ENCODE measurements around the gene PSMC3IP.
"Not testable (repeated sequence)": the region's sequence is repeated elsewhere in the genome, so short reads cannot be mapped to it uniquely, and the experiment has no call there.

The PSMC3IP gene

DNA sequence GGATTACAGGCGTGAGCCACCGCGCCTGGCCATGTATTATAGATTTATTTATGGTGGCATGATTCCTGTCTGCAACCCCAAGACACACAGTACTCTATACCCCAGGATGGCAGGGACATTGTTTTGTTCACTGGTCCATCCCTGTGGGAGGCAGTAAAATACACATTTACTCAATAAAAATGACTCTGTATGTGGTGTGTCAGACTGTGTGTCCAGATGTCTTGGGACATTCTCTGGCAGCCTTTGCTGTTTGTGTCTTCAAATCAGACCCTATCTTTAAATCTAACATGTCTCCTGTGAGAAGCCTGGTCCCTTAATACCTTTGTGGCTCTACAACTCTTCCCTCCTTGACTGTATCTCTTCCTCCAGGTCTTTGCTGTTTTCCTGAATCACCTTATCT lies 17.3 kb downstream of the PSMC3IP start:
- Histone ChIP-seq H3K4me3 (ENCODE audit: low read depth, low read length) (peak overlapping the region; percentile 46; the same call in 1 of the 2 replicates), H3K4me1 (ENCODE audit: control insufficient read depth, insufficient read depth, low read length, unreplicated experiment) (peaks cover 13% of the 10 kb centered on the region), H2AFZ (ENCODE audit: low read length, unreplicated experiment) (no peak overlapping the region), H3K36me3 (ENCODE audit: insufficient read depth, low read length) (no peaks in the 10 kb centered on the region; the same call in 1 of the 2 replicates), H3K27ac (ENCODE audit: low read depth, low read length) (no peak overlapping the region), H3K27me3 (ENCODE audit: insufficient read depth, low read length) (no peaks in the 10 kb centered on the region), H3K79me2 (ENCODE audit: control insufficient read depth, insufficient read depth, low read length, unreplicated experiment) (peaks cover 39% of the 10 kb centered on the region)

DNA sequence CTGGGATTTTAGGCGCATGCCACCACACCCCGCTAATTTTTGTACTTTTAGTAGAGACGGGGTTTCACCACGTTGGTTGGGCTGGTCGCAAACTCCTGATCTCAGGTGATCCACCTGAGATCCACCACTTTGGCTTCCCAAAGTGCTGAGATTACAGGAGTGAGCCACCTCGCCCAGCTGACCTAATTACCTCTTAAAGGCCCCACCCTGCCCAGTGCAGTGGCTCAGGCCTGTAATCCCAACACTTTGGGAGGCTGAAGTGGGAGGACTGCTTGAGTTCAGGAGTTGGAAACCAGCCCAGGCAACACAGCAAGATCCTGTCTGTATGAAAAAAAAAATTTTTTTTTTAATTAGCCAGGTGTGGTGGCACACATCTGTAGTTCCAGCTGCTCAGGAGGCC lies 18.5 kb downstream of the PSMC3IP start:
- no peak overlapping the region for H3K4me3 ChIP-seq (ENCODE audit: low read depth, low read length)
- H2AFZ ChIP-seq (ENCODE audit: low read length, unreplicated experiment): no peak overlapping the region
- peaks cover 12% of the 10 kb centered on the region for H3K4me1 ChIP-seq (ENCODE audit: control insufficient read depth, insufficient read depth, low read length, unreplicated experiment)
- H3K27me3 ChIP-seq (ENCODE audit: insufficient read depth, low read length): no peaks in the 10 kb centered on the region
- H3K27ac ChIP-seq (ENCODE audit: low read depth, low read length): no peak overlapping the region
- no peaks in the 10 kb centered on the region for H3K36me3 ChIP-seq (ENCODE audit: insufficient read depth, low read length)
- H3K79me2 ChIP-seq (ENCODE audit: control insufficient read depth, insufficient read depth, low read length, unreplicated experiment): peaks cover 33% of the 10 kb centered on the region

DNA sequence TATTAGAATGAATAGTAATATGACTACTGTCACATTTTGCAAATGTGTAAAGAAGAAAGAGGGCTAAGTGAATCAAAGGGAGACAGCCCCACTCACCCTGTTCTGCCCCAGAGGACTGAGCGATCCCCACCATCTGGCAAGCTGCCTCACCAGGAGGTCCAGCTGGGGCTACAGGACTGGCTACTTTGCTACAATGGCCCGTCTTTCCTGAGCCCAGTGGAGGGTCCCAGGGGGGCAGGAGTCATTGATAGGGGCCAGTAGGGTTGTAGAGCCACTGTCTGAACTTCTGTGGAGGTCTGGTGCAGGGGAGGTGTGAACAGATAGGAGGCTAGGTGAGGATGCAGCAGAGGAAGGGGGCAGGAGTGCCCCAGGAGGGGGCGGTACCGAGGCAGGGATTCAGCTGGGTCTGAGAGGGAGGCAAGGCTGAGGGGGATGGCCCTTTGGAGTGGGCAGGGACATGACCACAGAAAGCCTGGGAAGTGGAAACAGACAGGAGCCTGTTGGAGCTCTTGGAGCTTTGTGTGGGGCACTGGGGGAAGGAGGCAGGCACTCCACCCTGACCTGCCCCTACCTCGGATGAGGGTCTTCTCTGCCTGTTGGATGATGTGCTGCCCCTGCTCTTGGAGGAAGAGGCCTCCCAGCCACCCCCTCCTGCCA lies 21.4 kb downstream of the PSMC3IP start:
- H3K4me3 ChIP-seq (ENCODE audit: low read depth, low read length); H3K27me3 ChIP-seq (ENCODE audit: insufficient read depth, low read length); H3K79me2 ChIP-seq (ENCODE audit: control insufficient read depth, insufficient read depth, low read length, unreplicated experiment); H3K36me3 ChIP-seq (ENCODE audit: insufficient read depth, low read length); H3K27ac ChIP-seq (ENCODE audit: low read depth, low read length); H3K4me1 ChIP-seq (ENCODE audit: control insufficient read depth, insufficient read depth, low read length, unreplicated experiment); H2AFZ ChIP-seq (ENCODE audit: low read length, unreplicated experiment): not testable (repeated sequence)

DNA sequence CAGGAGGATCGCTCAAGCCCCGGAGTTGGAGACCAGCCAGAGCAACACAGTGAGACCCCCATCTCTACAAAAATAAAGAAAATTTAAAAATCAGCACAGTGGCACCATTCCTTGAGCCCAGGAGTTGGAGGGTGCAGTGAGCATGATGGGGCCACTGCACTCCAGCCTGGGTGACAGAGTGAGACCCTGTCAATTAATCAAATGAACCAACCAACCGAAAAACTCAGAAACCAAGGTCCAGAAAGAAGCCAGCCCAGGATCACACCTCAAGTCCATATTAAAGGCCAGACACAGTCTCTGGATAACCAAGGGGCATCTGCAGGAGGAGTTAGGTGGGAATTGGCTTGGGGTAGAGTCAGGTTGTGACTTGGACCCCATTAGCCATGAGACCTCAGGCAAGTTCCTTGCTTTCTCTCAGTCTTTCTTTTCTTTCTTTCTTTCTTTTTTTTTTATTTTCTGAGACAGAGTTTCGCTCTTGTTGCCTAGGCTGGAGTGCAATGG lies 22.4 kb downstream of the PSMC3IP start:
- Histone ChIP-seq H3K4me1 (ENCODE audit: control insufficient read depth, insufficient read depth, low read length, unreplicated experiment) (peaks cover 7% of the 10 kb centered on the region), H3K36me3 (ENCODE audit: insufficient read depth, low read length) (no peaks in the 10 kb centered on the region)

DNA sequence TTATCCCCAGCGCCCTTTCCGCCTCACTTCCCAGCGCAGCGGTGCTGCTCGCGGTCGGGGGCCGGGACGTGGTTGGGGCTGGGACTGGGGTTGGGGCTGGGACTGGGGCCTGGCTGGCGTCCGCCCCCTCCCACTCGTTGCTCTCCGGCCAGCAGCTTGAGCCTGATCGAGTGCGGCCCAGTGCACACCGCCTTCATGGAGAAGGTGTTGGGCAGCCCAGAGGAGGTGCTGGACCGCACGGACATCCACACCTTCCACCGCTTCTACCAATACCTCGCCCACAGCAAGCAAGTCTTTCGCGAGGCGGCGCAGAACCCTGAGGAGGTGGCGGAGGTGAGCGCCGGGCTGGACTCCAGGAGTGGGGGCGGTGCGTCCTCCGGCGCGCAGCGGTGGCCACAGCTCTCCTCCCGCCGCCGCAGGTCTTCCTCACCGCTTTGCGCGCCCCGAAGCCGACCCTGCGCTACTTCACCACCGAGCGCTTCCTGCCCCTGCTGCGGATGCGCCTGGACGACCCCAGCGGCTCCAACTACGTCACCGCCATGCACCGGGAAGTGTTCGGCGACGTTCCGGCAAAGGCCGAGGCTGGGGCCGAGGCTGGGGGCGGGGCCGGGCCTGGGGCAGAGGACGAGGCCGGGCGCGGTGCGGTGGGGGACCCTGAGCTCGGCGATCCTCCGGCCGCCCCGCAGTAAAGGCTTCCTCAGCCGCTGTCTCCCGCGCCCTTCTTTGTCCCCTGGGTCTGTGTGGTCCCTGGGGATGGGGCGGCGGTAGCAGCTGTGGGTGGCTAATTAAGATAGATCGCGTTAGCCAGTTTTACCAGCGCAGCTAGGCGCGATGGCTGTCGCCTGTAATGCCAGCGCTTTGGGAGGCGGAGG lies 23.0 kb downstream of the PSMC3IP start:
- Histone ChIP-seq H3K27ac (ENCODE audit: low read depth, low read length) (peak overlapping the region; percentile 21; the same call in 1 of the 2 replicates), H3K36me3 (ENCODE audit: insufficient read depth, low read length) (no peaks in the 10 kb centered on the region), H3K4me3 (ENCODE audit: low read depth, low read length) (peak overlapping the region; percentile 90), H2AFZ (ENCODE audit: low read length, unreplicated experiment) (peak overlapping the region; percentile 55), H3K27me3 (ENCODE audit: insufficient read depth, low read length) (no peaks in the 10 kb centered on the region), H3K79me2 (ENCODE audit: control insufficient read depth, insufficient read depth, low read length, unreplicated experiment) (peaks cover 5% of the 10 kb centered on the region), H3K4me1 (ENCODE audit: control insufficient read depth, insufficient read depth, low read length, unreplicated experiment) (peaks cover 7% of the 10 kb centered on the region)

More for the DNA sequence above, 22.4 kb downstream of the PSMC3IP start:
- peak overlapping the region; percentile 55 for H2AFZ ChIP-seq (ENCODE audit: low read length, unreplicated experiment)
- H3K27ac ChIP-seq (ENCODE audit: low read depth, low read length): peak overlapping the region; percentile 21; the same call in 1 of the 2 replicates
- no peaks in the 10 kb centered on the region for H3K27me3 ChIP-seq (ENCODE audit: insufficient read depth, low read length)
- peak overlapping the region; percentile 90 for H3K4me3 ChIP-seq (ENCODE audit: low read depth, low read length)
- peaks cover 5% of the 10 kb centered on the region for H3K79me2 ChIP-seq (ENCODE audit: control insufficient read depth, insufficient read depth, low read length, unreplicated experiment)

DNA sequence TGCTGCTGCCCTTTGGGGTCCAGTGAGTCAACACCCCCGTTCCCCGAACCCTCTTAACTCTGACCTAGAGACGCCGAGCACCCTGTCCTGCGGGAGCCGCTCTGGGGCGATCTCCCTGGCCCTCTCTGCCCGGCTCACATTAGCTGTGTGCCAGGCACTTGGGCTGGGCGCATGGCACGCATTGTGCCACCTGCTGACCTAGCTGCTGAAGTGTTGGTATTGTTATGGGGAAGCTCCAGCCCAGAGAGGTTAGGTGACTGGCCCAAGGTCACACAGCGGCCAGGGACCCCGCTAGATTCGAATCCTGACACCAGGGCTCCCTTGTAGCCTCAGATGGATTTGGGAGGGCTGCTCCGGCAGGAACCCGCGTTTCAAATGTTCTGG lies 23.7 kb downstream of the PSMC3IP start:
- peaks cover 5% of the 10 kb centered on the region for H3K79me2 ChIP-seq (ENCODE audit: control insufficient read depth, insufficient read depth, low read length, unreplicated experiment)
- H3K27me3 ChIP-seq (ENCODE audit: insufficient read depth, low read length): no peaks in the 10 kb centered on the region
- H3K27ac ChIP-seq (ENCODE audit: low read depth, low read length): no peak overlapping the region
- H3K36me3 ChIP-seq (ENCODE audit: insufficient read depth, low read length): no peaks in the 10 kb centered on the region
- peak overlapping the region; percentile 90 for H3K4me3 ChIP-seq (ENCODE audit: low read depth, low read length)
- H2AFZ ChIP-seq (ENCODE audit: low read length, unreplicated experiment): no peak overlapping the region
- peaks cover 7% of the 10 kb centered on the region for H3K4me1 ChIP-seq (ENCODE audit: control insufficient read depth, insufficient read depth, low read length, unreplicated experiment)

DNA sequence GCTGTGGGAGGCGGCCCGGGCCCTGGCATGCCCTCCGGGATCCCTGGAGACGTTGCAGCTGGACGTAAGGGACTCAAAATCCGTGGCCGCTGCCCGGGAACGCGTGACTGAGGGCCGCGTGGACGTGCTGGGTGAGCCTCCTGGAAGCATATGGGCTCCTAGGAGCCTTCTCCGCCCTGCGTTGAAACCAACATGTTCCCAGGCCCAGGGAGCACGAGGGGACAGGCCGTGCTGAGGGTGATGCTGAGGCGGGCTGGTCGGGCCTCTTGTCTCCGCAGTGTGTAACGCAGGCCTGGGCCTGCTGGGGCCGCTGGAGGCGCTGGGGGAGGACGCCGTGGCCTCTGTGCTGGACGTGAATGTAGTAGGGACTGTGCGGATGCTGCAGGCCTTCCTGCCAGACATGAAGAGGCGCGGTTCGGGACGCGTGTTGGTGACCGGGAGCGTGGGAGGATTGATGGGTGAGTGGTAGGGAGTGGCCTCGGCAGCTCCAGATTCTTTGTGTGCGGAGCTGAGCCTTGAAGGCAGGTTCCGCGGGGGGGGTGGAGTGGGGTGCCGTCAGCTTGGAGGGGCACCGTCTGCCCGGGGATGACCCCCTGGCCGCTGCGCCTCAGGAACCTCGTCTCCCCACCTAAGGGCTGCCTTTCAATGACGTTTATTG lies 24.2 kb downstream of the PSMC3IP start:
- no peaks in the 10 kb centered on the region for H3K36me3 ChIP-seq (ENCODE audit: insufficient read depth, low read length)
- H3K79me2 ChIP-seq (ENCODE audit: control insufficient read depth, insufficient read depth, low read length, unreplicated experiment): peaks cover 5% of the 10 kb centered on the region
- no peak overlapping the region for H2AFZ ChIP-seq (ENCODE audit: low read length, unreplicated experiment)

DNA sequence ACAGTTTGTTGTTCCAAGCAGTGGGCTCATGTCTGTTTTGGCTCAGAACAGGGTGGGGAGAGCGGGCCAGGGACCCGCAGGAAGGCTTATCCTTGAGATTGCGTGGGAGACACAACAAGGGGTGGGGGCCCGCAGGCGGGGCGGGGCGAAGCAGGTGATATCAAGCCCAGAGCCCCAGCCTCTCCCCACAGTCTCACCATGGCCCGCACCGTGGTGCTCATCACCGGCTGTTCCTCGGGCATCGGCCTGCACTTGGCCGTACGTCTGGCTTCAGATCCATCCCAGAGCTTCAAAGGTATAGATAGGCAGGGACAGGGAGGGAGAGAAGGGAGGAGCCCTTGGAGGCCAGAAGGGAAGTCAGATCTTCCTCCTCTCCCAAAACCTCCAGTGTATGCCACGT lies 24.8 kb downstream of the PSMC3IP start, which contains the start of gene HSD17B1:
HSD17B1 (plus strand) TSS at position 188 of the 400 bp plus-strand sequence; CDS start at position 199, 11 bp downstream.
- H2AFZ ChIP-seq (ENCODE audit: low read length, unreplicated experiment); H3K27me3 ChIP-seq (ENCODE audit: insufficient read depth, low read length); H3K27ac ChIP-seq (ENCODE audit: low read depth, low read length); H3K4me1 ChIP-seq (ENCODE audit: control insufficient read depth, insufficient read depth, low read length, unreplicated experiment); H3K36me3 ChIP-seq (ENCODE audit: insufficient read depth, low read length); H3K79me2 ChIP-seq (ENCODE audit: control insufficient read depth, insufficient read depth, low read length, unreplicated experiment): not testable (repeated sequence)
- peak within 1 kb of the TSS; percentile 90 for H3K4me3 ChIP-seq (ENCODE audit: low read depth, low read length)

More for the DNA sequence above, 24.2 kb downstream of the PSMC3IP start:
- H3K27me3 ChIP-seq (ENCODE audit: insufficient read depth, low read length): no peaks in the 10 kb centered on the region
- peaks cover 7% of the 10 kb centered on the region for H3K4me1 ChIP-seq (ENCODE audit: control insufficient read depth, insufficient read depth, low read length, unreplicated experiment)
- H3K27ac ChIP-seq (ENCODE audit: low read depth, low read length): no peak overlapping the region
- peak overlapping the region; percentile 90 for H3K4me3 ChIP-seq (ENCODE audit: low read depth, low read length)

DNA sequence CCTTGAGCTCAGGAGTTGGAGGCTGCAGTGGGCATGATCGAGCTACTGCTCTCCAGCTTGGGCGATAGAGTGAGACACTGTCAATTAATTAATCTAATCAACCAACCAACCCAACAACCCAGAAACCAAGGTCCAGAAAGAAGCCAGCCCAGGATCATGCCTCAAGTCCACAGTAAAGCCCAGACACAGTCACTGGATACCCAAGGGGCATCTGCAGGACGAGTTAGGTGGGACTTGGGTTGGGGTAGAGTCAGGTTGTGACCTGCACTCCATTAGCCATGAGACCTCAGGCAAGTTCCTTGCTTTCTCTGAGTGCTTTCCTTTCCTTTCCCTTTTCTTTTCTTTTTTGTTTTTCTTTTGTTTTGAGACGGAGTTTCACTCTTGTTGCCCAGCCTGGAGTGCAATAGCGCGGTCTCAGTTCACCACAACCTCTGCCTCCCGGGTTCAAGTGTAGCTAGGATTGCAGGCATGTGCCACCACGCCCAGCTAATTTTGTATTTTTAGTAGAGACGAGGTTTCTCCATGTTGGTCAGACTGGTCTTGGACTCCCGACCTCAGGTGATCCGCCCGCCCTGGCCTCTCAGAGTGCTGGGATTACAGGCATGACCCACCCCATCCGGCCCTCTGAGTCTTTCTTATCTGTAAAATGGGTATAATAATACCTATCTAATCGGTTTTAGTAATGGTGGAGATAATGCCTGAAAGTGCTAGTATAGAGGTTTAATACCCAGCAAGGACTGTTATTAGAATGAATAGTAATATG lies 28.4 kb downstream of the PSMC3IP start:
- H3K36me3 ChIP-seq (ENCODE audit: insufficient read depth, low read length): no peaks in the 10 kb centered on the region
- peaks cover 5% of the 10 kb centered on the region for H3K79me2 ChIP-seq (ENCODE audit: control insufficient read depth, insufficient read depth, low read length, unreplicated experiment)
- H3K27me3 ChIP-seq (ENCODE audit: insufficient read depth, low read length): no peaks in the 10 kb centered on the region
- H3K4me1 ChIP-seq (ENCODE audit: control insufficient read depth, insufficient read depth, low read length, unreplicated experiment): peaks cover 7% of the 10 kb centered on the region
- H3K27ac ChIP-seq (ENCODE audit: low read depth, low read length): no peak overlapping the region
- H2AFZ ChIP-seq (ENCODE audit: low read length, unreplicated experiment): no peak overlapping the region
- H3K4me3 ChIP-seq (ENCODE audit: low read depth, low read length): no peak overlapping the region

Measured in ACC112 (cell line).